GM12878 (cell line): ENCODE results near the gene ZNF222. TPM values are rescaled to one million over a fixed set of nuclear protein-coding genes. Genes with fewer than 3 reads are reported as not detected.

Source experiments
- CBFB ChIP-seq: IDR thresholded peaks from 2 replicates; pipeline ENCODE4 v1.6.1; 2016; ENCODE audit warnings: antibody characterized with exemption, low read depth
- DPF2 ChIP-seq: fragments of 450-650 bp; IDR thresholded peaks from 2 replicates; pipeline ENCODE4 v1.6.1; 2017; ENCODE audit warnings: mild to moderate bottlenecking
- ESRRA ChIP-seq: IDR thresholded peaks from 2 replicates; pipeline ENCODE4 v1.6.1; 2012; ENCODE audit warnings: mild to moderate bottlenecking, low read length, improper control_type of control experiment
- FOXM1 ChIP-seq: IDR thresholded peaks from 2 replicates; pipeline ENCODE4 v1.6.1; 2012; ENCODE audit warnings: low read depth, mild to moderate bottlenecking, inconsistent platforms, low read length, moderate library complexity
- HDAC2 ChIP-seq: fragments of 200-600 bp; sonication (generic); IDR thresholded peaks from 2 replicates; pipeline ENCODE4 v1.6.1; 2017
- HDAC6 ChIP-seq: fragments of 200-600 bp; sonication (generic); IDR thresholded peaks from one replicate; pipeline ENCODE4 v1.8.0; 2017; ENCODE audit warnings: antibody characterized with exemption; ENCODE audit not compliant: unreplicated experiment
- JUND ChIP-seq: IDR thresholded peaks from 2 replicates; pipeline ENCODE4 v1.6.1; 2012; ENCODE audit warnings: low read depth, mild to moderate bottlenecking, low read length, improper control_type of control experiment, moderate library complexity
- LARP7 ChIP-seq: fragments of 450-650 bp; IDR thresholded peaks from 2 replicates; pipeline ENCODE4 v1.6.1; 2017; ENCODE audit warnings: mild to moderate bottlenecking
- PML ChIP-seq: IDR thresholded peaks from 2 replicates; pipeline ENCODE4 v1.6.1; 2012; ENCODE audit warnings: low read length, inconsistent platforms
- RB1 ChIP-seq: fragments of 450-650 bp; formaldehyde crosslinking; IDR thresholded peaks from 2 replicates; pipeline ENCODE4 v1.6.1; 2017; ENCODE audit warnings: mild to moderate bottlenecking, borderline replicate concordance
- SP1 ChIP-seq: IDR thresholded peaks from one replicate; pipeline ENCODE4 v1.6.1; 2011; ENCODE audit warnings: low read depth, low read length
- SPI1 ChIP-seq: IDR thresholded peaks from 2 replicates; pipeline ENCODE4 v1.6.1; 2011; ENCODE audit warnings: low read depth, mild to moderate bottlenecking, low read length, moderate library complexity, borderline replicate concordance; ENCODE audit not compliant: insufficient read depth
- SREBF1 ChIP-seq: IDR thresholded peaks from 2 replicates; pipeline ENCODE4 v1.6.1; 2012; ENCODE audit warnings: mild to moderate bottlenecking, low read length
- polyA plus RNA-seq, 11 experiments: library from polyadenylated mRNA; depleted of rRNA in 4 of 11; unstranded in 6 of 11; stranded (reverse) in 5 of 11; fragments of >200 nt; fragmentation: Nextera tagmentation in 4 of 11; fragmentation: Illumina TruSeq in 1 of 11; extraction: Ambion mirVana in 4 of 11; extraction: Trizol in 1 of 11; gene quantifications; 1 replicate in 1 of 11; 2 replicates in 10 of 11; pipeline versions ENCODE4 v1.2.1 to v1.2.3, GENCODE V29; 2011 to 2016; ENCODE audit warnings: inconsistent platforms in 2 of 11, missing spikeins in 2 of 11, low read depth in 1 of 11
- total RNA-seq, 4 experiments: library from RNA; depleted of rRNA in 3 of 4; stranded (reverse); fragments of >200 nt in 3 of 4; fragmentation: Illumina TruSeq in 1 of 4; extraction: Trizol in 1 of 4; gene quantifications; 2 replicates each; pipeline versions ENCODE4 v1.2.1 to v1.2.3, GENCODE V29; 2013 to 2021
- TF ChIP-seq, protein P1 (sequence below): fragments of 450-650 bp; IDR thresholded peaks from 2 replicates; pipeline ENCODE4 v1.6.1; 2016; ENCODE audit warnings: mild to moderate bottlenecking, moderate library complexity, borderline replicate concordance
- TF ChIP-seq, protein P2 (sequence below): IDR thresholded peaks from 2 replicates; pipeline ENCODE4 v1.6.1; 2012; ENCODE audit warnings: improper control_type of control experiment, low read depth, low read length; ENCODE audit not compliant: insufficient replicate concordance
- TF ChIP-seq, protein P3 (sequence below): fragments of 450-650 bp; IDR thresholded peaks from 2 replicates; pipeline ENCODE4 v1.6.1; 2017; ENCODE audit warnings: mild to moderate bottlenecking, low read depth, inconsistent platforms; ENCODE audit not compliant: poor library complexity, severe bottlenecking

The ZNF222 gene
- total and polyA plus RNA-seq, 10 of the 15 experiments (the other 5 are each of a cell fraction or from before 2014, with no cell fraction given) = 2.3 to 5.9 (median 4.2) TPM

DNA sequence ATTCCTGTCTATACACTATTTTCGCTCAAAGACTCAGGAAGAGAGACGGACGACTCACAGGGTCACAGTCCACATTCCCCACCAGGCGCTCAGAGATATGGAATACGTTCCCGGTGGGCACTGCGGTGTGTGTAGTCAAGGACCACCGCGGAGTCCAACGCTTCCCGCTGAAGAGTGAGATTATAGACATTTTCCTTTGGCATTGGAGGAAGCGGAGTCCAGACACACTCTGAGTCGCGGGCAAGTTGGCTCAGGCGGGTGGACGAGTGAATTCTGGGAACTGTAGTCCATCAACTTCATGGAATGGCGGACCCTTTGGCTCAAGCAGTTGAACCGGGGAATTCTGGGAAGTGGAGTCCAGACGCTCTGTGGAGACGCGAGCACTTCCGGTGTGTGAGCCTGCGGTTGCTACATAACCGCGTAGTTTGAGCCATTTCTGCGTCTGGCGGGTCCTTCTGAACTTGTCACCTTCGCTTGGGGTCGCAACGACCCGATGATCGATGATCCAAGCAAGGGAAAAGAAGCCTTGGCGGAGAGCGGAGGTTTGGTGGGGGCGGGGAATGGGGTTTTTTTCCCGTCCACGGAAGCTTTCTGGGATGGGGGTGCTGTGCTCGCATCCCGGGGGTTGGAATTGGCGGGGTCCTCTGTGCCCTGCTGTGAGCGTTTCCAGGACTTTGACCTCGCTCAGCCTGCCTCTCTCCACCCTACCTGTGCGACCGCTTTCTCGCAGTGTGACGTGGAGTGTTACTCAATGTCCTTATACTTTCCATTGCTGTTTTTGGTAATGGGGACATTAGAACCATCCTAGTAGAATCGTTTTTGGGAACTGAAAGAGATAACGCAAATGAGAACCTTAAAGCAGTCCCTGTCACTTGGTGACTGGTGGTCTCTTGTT is 22.4 kb upstream of the ZNF222 start, which contains the start of gene ZNF230 (continued):
- TF ChIP-seq, protein P1, sequence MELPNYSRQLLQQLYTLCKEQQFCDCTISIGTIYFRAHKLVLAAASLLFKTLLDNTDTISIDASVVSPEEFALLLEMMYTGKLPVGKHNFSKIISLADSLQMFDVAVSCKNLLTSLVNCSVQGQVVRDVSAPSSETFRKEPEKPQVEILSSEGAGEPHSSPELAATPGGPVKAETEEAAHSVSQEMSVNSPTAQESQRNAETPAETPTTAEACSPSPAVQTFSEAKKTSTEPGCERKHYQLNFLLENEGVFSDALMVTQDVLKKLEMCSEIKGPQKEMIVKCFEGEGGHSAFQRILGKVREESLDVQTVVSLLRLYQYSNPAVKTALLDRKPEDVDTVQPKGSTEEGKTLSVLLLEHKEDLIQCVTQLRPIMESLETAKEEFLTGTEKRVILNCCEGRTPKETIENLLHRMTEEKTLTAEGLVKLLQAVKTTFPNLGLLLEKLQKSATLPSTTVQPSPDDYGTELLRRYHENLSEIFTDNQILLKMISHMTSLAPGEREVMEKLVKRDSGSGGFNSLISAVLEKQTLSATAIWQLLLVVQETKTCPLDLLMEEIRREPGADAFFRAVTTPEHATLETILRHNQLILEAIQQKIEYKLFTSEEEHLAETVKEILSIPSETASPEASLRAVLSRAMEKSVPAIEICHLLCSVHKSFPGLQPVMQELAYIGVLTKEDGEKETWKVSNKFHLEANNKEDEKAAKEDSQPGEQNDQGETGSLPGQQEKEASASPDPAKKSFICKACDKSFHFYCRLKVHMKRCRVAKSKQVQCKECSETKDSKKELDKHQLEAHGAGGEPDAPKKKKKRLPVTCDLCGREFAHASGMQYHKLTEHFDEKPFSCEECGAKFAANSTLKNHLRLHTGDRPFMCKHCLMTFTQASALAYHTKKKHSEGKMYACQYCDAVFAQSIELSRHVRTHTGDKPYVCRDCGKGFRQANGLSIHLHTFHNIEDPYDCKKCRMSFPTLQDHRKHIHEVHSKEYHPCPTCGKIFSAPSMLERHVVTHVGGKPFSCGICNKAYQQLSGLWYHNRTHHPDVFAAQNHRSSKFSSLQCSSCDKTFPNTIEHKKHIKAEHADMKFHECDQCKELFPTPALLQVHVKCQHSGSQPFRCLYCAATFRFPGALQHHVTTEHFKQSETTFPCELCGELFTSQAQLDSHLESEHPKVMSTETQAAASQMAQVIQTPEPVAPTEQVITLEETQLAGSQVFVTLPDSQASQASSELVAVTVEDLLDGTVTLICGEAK = peak; percentile 89
- TF ChIP-seq PML (peak; percentile 51; the same call in 1 of the 2 replicates), SPI1 (peak; percentile 68; the same call in 1 of the 2 replicates), DPF2 (0 out of 2 replicates have a peak, but pooled peaks have one; percentile 45), HDAC2 (no peak), JUND (no peak), HDAC6 (no peak), FOXM1 (no peak), SREBF1 (peak; percentile 70), ESRRA (no peak), SP1 (no peak), LARP7 (peak; percentile 67), CBFB (peak; percentile 86; the same call in 1 of the 2 replicates), RB1 (no peak; the same call in 1 of the 2 replicates)
- TF ChIP-seq, protein P2, sequence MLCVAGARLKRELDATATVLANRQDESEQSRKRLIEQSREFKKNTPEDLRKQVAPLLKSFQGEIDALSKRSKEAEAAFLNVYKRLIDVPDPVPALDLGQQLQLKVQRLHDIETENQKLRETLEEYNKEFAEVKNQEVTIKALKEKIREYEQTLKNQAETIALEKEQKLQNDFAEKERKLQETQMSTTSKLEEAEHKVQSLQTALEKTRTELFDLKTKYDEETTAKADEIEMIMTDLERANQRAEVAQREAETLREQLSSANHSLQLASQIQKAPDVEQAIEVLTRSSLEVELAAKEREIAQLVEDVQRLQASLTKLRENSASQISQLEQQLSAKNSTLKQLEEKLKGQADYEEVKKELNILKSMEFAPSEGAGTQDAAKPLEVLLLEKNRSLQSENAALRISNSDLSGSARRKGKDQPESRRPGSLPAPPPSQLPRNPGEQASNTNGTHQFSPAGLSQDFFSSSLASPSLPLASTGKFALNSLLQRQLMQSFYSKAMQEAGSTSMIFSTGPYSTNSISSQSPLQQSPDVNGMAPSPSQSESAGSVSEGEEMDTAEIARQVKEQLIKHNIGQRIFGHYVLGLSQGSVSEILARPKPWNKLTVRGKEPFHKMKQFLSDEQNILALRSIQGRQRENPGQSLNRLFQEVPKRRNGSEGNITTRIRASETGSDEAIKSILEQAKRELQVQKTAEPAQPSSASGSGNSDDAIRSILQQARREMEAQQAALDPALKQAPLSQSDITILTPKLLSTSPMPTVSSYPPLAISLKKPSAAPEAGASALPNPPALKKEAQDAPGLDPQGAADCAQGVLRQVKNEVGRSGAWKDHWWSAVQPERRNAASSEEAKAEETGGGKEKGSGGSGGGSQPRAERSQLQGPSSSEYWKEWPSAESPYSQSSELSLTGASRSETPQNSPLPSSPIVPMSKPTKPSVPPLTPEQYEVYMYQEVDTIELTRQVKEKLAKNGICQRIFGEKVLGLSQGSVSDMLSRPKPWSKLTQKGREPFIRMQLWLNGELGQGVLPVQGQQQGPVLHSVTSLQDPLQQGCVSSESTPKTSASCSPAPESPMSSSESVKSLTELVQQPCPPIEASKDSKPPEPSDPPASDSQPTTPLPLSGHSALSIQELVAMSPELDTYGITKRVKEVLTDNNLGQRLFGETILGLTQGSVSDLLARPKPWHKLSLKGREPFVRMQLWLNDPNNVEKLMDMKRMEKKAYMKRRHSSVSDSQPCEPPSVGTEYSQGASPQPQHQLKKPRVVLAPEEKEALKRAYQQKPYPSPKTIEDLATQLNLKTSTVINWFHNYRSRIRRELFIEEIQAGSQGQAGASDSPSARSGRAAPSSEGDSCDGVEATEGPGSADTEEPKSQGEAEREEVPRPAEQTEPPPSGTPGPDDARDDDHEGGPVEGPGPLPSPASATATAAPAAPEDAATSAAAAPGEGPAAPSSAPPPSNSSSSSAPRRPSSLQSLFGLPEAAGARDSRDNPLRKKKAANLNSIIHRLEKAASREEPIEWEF = no peak
- TF ChIP-seq, protein P3, sequence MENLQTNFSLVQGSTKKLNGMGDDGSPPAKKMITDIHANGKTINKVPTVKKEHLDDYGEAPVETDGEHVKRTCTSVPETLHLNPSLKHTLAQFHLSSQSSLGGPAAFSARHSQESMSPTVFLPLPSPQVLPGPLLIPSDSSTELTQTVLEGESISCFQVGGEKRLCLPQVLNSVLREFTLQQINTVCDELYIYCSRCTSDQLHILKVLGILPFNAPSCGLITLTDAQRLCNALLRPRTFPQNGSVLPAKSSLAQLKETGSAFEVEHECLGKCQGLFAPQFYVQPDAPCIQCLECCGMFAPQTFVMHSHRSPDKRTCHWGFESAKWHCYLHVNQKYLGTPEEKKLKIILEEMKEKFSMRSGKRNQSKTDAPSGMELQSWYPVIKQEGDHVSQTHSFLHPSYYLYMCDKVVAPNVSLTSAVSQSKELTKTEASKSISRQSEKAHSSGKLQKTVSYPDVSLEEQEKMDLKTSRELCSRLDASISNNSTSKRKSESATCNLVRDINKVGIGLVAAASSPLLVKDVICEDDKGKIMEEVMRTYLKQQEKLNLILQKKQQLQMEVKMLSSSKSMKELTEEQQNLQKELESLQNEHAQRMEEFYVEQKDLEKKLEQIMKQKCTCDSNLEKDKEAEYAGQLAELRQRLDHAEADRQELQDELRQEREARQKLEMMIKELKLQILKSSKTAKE = peak; percentile 42
